Activated naive CD8-positive, alpha-beta T cell treated with anti-CD3 and anti-CD28 coated beads, Interleukin-2, amount 10 ng/mL, durations not matched to agents 7 days and 5 days (primary cell): ENCODE measurements around the gene ARHGEF26. TPM values are rescaled to one million over a fixed set of nuclear protein-coding genes. Genes with fewer than 3 reads are reported as not detected.

Experiments
- ATAC-seq: fragments of 150-1000 bp; cut with Tn5 transposase; one replicate; pipeline ENCODE4 v1.10.0; 2021; ENCODE audit warnings: low read depth, moderate library complexity
- POLR2A ChIA-PET: fragments of 350-600 bp; sonication (Branson Sonifier 250); formaldehyde crosslinking; loops from one replicate; lab custom pipeline; 2021; ENCODE audit warnings: antibody characterized with exemption; lab: Charles Lee
- DNase-seq: peaks from one replicate; pipeline ENCODE4 v3.0.0; 2021
- H3K27ac Mint-ChIP-seq: one replicate; pipeline ENCODE4 v1.8.0; 2022; ENCODE audit warnings: mild to moderate bottlenecking, mixed read lengths
- H3K27me3 Mint-ChIP-seq: one replicate; pipeline ENCODE4 v1.8.0; 2022; ENCODE audit warnings: mild to moderate bottlenecking, moderate library complexity, mixed read lengths
- H3K36me3 Mint-ChIP-seq: one replicate; pipeline ENCODE4 v1.8.0; 2021; ENCODE audit warnings: mild to moderate bottlenecking, mixed read lengths
- H3K4me1 Mint-ChIP-seq: one replicate; pipeline ENCODE4 v1.8.0; 2021; ENCODE audit warnings: mixed read lengths
- H3K4me3 Mint-ChIP-seq: one replicate; pipeline ENCODE4 v1.8.0; 2022; ENCODE audit warnings: mild to moderate bottlenecking, moderate library complexity, mixed read lengths
- H3K9me3 Mint-ChIP-seq: one replicate; pipeline ENCODE4 v1.8.0; 2021; ENCODE audit warnings: mixed read lengths
- total RNA-seq, 2 experiments: library from RNA; stranded (reverse); gene quantifications; one replicate each; pipeline ENCODE4 v1.2.3, GENCODE V29; 2021

ARHGEF26 gene
- total RNA-seq, 2 experiments from 2014 or later: not detected

DNA sequence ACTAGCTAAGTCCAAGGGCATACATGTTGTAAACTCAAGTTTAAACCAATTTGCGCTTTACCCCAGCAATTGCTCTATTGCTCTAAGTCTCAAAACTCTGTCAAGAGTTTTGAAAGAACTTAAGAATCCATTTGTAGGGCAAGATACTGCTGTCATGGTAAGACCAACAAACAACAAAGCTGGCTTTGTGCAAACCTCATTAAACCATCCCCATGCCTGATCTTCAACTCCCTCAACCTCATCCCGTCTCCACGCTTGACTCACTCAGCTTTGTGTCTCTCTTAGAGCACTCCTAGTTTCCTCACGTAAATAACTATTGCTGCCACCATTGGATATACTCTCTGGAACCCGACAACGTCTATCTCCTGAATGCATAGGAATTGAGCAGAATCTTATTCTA, 20.6 kb upstream of the ARHGEF26 start:
- H3K4me1 Mint-ChIP-seq: no peaks in the 10 kb centered on the region
- H3K9me3 Mint-ChIP-seq: no peaks in the 10 kb centered on the region
- DNase-seq (no peak), ATAC-seq (no peak)
- POLR2A ChIA-PET: no interaction called here
- no peaks in the 10 kb centered on the region for H3K36me3 Mint-ChIP-seq
- H3K27me3 Mint-ChIP-seq: no peaks in the 10 kb centered on the region
- H3K4me3 Mint-ChIP-seq: no peak overlapping the region
- no peak overlapping the region for H3K27ac Mint-ChIP-seq

DNA sequence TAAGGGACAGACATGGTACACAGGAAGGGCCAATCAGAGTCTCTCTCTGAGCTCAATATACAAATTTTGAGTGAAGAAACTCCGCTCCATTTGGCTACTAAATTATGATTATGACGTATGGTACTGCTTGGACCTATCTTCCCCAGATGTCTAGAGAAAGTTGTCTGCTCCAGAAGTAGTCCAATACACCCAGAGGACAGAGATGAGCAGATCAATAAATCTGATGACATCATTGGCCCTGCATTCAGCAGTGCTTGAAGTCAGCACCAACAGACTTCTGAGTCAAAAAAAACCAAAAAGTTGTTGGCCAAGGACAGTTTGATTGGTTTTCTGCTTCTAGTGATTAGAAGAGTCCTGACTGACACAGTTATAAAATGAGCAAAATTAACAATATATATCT, 19.9 kb upstream of the ARHGEF26 start:
- ATAC-seq (no peak), DNase-seq (no peak)
- H3K9me3 Mint-ChIP-seq: no peaks in the 10 kb centered on the region
- no peak overlapping the region for H3K4me3 Mint-ChIP-seq
- H3K27ac Mint-ChIP-seq: no peak overlapping the region
- POLR2A ChIA-PET: no interaction called here
- H3K36me3 Mint-ChIP-seq: no peaks in the 10 kb centered on the region
- no peaks in the 10 kb centered on the region for H3K27me3 Mint-ChIP-seq
- H3K4me1 Mint-ChIP-seq: no peaks in the 10 kb centered on the region

DNA sequence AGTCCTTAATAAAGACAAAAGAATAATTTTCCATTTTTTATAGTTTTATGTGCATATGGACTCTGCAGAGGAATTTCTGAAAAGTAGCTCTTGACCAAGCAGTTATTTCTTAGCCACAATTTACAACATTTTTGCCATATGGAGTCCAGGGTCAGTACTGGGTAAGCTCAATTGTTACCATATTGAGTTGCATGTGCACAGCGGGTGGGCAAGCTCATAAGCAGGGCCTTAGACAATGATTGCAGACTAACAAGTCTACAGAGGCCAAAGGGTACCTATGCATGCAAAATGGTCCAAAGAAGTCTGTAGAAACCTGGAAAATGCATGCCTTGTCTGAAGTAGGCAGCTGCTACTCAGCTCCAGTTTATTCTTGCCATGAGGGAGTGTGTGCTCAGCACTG, 19.0 kb upstream of the ARHGEF26 start:
- POLR2A ChIA-PET: no interaction called here
- Mint-ChIP-seq H3K9me3 (no peaks in the 10 kb centered on the region), H3K27ac (no peak overlapping the region), H3K4me3 (no peak overlapping the region), H3K4me1 (no peaks in the 10 kb centered on the region), H3K27me3 (no peaks in the 10 kb centered on the region), H3K36me3 (no peaks in the 10 kb centered on the region)
- ATAC-seq (no peak), DNase-seq (no peak)

DNA sequence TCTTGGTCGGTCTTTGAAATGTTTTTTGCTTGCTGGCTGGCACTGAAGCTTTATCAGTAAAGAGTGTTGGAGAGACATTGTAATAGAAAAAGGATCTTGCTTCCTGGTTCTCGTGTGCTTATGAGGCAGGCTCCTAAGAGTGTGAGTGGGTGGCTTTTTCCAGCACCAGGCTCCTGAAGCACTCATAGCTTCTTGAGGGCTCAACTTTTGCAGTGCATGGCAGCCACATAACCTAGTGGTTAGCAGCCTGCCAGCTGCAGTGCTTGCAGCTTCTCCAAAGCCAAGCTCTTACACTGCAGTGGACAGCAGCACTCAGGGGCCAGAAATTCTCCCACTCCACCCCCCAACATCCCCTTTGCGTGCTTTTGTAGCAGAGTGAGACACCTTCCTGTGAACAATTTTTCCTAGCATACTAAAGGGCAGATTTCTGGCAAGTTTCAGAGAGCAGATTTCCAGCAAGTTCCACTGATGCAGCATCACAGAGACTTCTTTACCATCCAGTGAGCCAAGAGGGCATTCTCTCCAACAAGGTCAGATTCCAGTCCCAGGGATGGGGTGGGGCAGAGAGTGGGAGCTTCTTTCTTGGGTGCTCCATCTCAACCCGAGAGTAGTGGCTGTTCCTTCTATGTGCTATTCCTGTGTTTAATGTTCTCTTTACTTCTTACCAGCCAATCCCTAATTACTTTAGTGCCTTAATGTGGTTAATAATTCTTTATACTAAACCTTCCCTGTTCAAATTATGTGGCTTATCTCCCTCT, 15.8 kb upstream of the ARHGEF26 start:
- Mint-ChIP-seq H3K4me3 (no peak overlapping the region), H3K4me1 (no peaks in the 10 kb centered on the region), H3K36me3 (no peaks in the 10 kb centered on the region), H3K27ac (no peak overlapping the region), H3K9me3 (no peaks in the 10 kb centered on the region), H3K27me3 (no peaks in the 10 kb centered on the region)
- ATAC-seq (no peak), DNase-seq (no peak)
- POLR2A ChIA-PET: no interaction called here

DNA sequence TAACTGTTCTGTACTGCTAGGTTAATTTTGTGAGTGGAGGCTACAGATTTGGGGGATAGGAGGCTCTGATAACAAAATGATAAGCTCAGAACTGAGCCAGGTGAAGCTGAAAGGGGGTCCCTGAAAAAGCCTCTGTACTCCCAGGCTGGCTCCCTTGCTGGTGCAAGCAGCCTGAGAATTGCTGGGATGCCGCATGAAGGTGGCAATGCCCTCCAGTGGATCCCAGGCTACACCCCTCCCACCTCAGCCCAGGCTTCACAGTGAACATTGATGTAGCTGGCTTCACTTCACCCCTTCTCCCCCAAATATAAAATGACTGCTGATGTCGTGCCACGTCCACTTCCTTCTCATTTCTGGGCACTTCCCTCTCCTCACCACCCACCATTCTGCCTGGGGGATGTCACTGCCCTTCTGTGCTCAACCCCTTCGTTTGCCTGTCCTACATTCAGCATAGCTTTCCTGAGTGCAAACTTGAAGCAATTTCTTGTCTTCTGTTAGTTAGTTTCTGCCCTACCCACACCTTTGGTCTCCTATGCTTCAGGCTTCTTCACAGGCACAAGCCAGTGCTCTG, 9.7 kb upstream of the ARHGEF26 start:
- Mint-ChIP-seq H3K27ac (no peak overlapping the region), H3K9me3 (no peaks in the 10 kb centered on the region), H3K27me3 (peaks cover 21% of the 10 kb centered on the region), H3K36me3 (no peaks in the 10 kb centered on the region), H3K4me3 (no peak overlapping the region), H3K4me1 (no peaks in the 10 kb centered on the region)
- DNase-seq (no peak), ATAC-seq (no peak)
- POLR2A ChIA-PET: no interaction called here

DNA sequence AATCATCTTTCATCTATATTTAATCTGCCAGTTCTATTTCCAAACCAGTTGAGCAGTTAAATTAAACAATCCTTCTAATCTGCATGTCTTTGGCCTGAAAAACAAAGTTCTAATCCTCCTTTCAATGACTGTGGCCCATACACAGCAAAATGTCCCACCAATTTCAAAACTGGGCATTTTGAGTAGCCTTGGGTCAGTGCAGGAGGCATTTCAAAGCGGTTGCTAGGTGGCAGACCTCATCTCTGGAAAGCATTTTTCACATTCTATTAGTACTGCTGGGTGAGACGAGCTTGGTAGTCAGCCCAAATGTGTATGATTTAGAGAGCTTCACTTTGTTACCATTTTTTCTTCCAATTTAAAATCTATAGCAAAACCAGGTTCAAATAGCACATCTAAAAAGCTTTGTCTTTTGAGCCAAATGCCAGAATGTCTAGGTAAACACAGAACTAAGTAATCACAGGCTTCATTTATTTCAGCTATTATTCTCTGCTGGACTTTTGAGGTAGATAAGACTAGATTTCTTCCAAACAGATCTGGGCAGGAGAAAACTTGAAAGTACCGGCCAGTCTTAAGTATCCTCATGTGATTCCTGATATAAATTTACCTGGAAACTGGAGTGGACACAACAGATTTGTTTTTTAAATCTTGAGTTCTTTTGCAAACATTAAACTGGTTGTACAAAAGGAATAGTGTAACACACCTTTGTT, 8.9 kb upstream of the ARHGEF26 start:
- peaks cover 22% of the 10 kb centered on the region for H3K27me3 Mint-ChIP-seq
- H3K4me3 Mint-ChIP-seq: no peak overlapping the region
- DNase-seq (no peak), ATAC-seq (no peak)
- no peaks in the 10 kb centered on the region for H3K4me1 Mint-ChIP-seq
- POLR2A ChIA-PET: no interaction called here
- no peaks in the 10 kb centered on the region for H3K36me3 Mint-ChIP-seq
- H3K27ac Mint-ChIP-seq: no peak overlapping the region
- no peaks in the 10 kb centered on the region for H3K9me3 Mint-ChIP-seq

DNA sequence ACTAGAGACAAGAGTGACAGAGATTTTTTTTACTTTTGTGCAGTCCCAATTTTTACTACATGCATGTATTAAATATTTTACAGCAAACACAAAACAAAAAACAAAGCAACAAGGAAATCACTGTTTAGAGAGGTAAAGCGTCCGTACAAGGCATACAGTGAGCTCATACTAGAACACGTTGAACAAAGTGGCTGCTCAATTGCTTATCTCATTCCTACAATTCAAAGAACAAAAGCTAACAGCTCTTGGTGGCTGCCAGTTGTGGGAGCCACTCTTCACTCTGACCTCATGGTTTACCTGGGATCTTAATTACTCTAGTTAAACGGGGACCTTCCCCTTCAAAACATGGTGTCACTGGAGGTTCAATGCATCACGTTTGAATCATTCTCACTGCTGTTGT, 7.6 kb upstream of the ARHGEF26 start:
- H3K4me1 Mint-ChIP-seq: no peaks in the 10 kb centered on the region
- ATAC-seq: no peak

DNA sequence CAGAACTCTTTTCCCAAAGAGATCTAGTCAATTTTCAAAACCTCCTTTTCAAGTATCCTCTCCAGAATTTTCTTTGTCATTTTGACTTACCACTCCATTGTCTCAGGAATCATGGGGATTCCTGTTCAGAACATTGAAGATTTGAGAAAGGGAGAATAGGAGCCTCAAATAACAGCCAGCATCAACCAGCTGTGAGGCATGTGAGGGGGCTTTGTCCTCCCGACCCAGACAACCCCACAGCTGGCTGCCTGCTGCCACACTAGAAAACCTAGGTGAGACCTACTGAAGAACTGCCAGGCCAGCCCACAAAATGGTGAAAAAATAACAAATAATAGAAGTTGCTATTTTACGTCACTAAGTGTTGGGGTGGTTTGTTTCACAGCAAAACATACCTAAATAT, 5.9 kb upstream of the ARHGEF26 start:
- peaks cover 46% of the 10 kb centered on the region for H3K27me3 Mint-ChIP-seq
- H3K27ac Mint-ChIP-seq: no peak overlapping the region
- POLR2A ChIA-PET: no interaction called here
- no peak overlapping the region for H3K4me3 Mint-ChIP-seq
- ATAC-seq: no peak
- H3K9me3 Mint-ChIP-seq: no peaks in the 10 kb centered on the region
- peaks cover under 1% of the 10 kb centered on the region for H3K4me1 Mint-ChIP-seq
- no peaks in the 10 kb centered on the region for H3K36me3 Mint-ChIP-seq
- DNase-seq: no peak

More for the DNA sequence above, 7.6 kb upstream of the ARHGEF26 start:
- H3K9me3 Mint-ChIP-seq: no peaks in the 10 kb centered on the region
- peaks cover 31% of the 10 kb centered on the region for H3K27me3 Mint-ChIP-seq
- no peak overlapping the region for H3K4me3 Mint-ChIP-seq
- H3K27ac Mint-ChIP-seq: no peak overlapping the region
- POLR2A ChIA-PET: no interaction called here
- DNase-seq: no peak
- H3K36me3 Mint-ChIP-seq: no peaks in the 10 kb centered on the region

DNA sequence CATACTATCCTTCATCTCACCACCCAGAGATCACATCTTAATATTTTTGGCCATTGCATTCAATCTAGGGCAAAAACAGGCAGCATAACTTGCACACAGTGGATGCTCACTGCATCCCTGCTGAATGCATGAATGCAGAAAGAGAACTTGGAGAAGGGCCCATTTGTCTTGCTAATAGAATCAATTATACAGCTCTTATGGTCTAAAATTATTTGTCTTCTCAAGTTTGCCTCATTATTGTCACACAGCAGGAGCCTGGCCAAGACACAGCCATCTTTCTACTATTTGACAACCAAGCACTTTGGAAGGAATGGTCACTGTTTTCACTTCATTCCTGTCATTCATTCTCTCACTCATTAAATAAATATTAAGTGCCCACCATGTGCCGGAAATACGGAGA, 1.2 kb upstream of the ARHGEF26 start:
- DNase-seq (no peak), ATAC-seq (no peak)
- H3K4me3 Mint-ChIP-seq: no peak overlapping the region
- H3K27ac Mint-ChIP-seq: no peak overlapping the region
- no peaks in the 10 kb centered on the region for H3K36me3 Mint-ChIP-seq
- peaks cover 12% of the 10 kb centered on the region for H3K4me1 Mint-ChIP-seq
- H3K27me3 Mint-ChIP-seq: peaks cover 71% of the 10 kb centered on the region
- POLR2A ChIA-PET: no interaction called here
- no peaks in the 10 kb centered on the region for H3K9me3 Mint-ChIP-seq

DNA sequence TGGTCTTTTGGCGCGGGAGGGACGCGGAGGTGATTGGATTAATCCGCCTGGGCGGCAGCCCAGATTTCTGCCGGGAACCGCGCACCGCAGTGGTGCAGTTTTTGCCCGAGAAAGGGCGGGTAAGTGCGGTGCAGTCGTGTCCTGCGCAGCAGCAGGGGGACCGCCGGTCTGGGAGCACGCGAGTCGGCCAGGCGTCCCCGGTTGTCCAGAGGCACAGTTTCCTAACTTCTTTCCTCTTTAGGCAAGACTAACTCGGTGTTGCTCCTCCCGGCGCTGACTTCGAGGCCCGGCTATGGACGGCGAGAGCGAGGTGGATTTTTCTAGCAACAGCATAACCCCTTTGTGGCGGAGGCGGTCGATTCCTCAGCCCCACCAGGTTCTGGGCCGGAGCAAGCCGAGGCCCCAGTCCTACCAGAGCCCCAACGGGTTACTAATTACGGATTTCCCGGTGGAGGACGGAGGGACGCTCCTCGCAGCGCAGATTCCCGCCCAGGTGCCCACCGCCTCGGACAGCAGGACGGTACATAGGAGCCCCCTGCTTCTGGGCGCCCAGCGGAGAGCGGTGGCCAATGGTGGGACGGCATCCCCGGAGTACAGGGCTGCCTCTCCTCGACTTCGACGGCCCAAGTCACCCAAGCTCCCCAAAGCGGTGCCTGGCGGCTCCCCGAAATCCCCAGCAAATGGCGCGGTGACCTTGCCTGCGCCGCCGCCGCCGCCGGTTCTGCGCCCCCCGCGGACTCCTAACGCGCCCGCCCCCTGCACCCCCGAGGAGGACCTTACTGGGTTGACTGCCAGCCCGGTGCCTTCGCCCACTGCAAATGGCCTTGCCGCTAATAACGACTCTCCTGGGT, 736 bp downstream of the ARHGEF26 start:
- ATAC-seq (peak; percentile 51), DNase-seq (peak; percentile 58)
- Mint-ChIP-seq H3K4me1 (peaks cover 12% of the 10 kb centered on the region), H3K36me3 (no peaks in the 10 kb centered on the region), H3K27ac (no peak overlapping the region), H3K27me3 (peaks cover 69% of the 10 kb centered on the region), H3K9me3 (no peaks in the 10 kb centered on the region), H3K4me3 (peak overlapping the region; percentile 87)
- POLR2A ChIA-PET: interaction anchor here (1.0 kb wide), 1 partner anchor 203 kb away, joined by 6 read pairs; the partner anchor contains the start of gene DHX36

DNA sequence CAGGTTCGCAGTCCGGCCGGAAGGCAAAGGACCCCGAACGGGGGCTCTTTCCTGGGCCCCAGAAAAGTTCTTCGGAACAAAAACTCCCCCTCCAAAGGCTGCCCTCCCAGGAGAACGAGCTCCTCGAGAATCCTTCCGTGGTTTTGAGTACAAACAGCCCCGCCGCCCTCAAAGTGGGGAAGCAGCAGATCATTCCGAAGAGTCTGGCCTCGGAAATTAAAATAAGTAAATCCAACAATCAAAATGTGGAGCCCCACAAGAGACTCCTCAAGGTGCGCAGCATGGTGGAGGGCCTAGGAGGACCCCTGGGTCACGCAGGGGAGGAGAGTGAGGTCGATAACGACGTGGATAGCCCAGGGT, 1.3 kb downstream of the ARHGEF26 start:
- Mint-ChIP-seq H3K4me3 (peak overlapping the region; percentile 58), H3K27me3 (peaks cover 67% of the 10 kb centered on the region), H3K27ac (no peak overlapping the region), H3K9me3 (no peaks in the 10 kb centered on the region), H3K4me1 (peaks cover 12% of the 10 kb centered on the region), H3K36me3 (no peaks in the 10 kb centered on the region)
- DNase-seq: no peak
- POLR2A ChIA-PET: no interaction called here
- no peak for ATAC-seq

DNA sequence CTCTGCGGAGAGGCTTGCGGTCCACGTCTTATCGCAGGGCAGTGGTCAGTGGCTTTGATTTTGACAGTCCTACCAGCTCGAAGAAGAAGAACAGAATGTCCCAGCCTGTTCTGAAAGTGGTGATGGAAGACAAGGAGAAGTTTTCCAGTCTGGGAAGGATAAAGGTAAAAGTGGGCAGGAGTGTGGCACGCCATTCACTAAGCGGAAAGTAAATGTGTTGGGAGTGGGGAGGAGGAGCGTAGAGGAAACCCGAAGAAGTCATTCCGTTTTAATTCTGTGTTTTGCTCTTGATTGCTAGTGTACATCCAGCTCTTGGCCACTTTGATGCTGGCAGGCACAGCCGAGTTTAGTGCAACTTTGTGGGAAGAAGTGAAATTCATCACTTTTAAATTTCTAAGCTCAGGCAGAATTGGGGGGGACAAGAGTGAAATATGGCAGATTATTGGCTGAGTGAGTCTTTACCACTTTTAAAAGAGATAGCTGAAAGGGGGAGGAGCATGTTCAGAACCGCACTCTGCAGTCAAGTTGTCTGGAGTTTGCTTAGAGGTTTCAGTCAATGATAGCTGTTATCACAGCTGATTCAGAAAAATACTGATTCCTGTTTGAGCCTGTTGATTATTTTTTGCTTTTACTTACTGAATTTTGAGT, 1.8 kb downstream of the ARHGEF26 start:
- Mint-ChIP-seq H3K27me3 (peaks cover 62% of the 10 kb centered on the region), H3K27ac (no peak overlapping the region), H3K36me3 (no peaks in the 10 kb centered on the region), H3K9me3 (no peaks in the 10 kb centered on the region), H3K4me3 (peak overlapping the region; percentile 58), H3K4me1 (peaks cover 12% of the 10 kb centered on the region)
- POLR2A ChIA-PET: no interaction called here
- DNase-seq (no peak), ATAC-seq (no peak)

DNA sequence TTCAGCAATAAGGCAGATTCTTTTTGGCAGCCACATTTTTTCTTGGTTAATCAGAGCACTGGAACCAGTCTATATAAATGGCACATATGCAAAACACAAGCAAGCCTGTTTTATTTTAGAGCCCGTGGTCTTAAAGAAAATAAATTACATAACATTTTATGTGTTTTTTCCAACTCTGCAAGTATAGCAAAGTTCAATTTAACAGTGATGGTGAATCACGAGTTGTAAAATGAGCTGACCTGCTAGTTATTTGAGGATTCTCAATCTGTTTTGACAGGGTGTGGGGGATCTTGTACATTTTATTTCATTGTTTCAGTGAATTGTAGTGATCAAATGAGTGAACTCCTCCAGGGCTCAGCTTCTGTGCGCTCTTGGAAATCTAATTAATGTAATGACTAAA, 2.7 kb downstream of the ARHGEF26 start:
- no peak overlapping the region for H3K27ac Mint-ChIP-seq
- no peaks in the 10 kb centered on the region for H3K36me3 Mint-ChIP-seq
- no peak overlapping the region for H3K4me3 Mint-ChIP-seq
- no peaks in the 10 kb centered on the region for H3K9me3 Mint-ChIP-seq
- H3K4me1 Mint-ChIP-seq: peaks cover 12% of the 10 kb centered on the region
- ATAC-seq (no peak), DNase-seq (no peak)
- POLR2A ChIA-PET: no interaction called here
- peaks cover 63% of the 10 kb centered on the region for H3K27me3 Mint-ChIP-seq
